ENCODE measurements around the gene CGNL1. TPM values are rescaled to one million over a fixed set of nuclear protein-coding genes. Genes with fewer than 3 reads are reported as not detected.

Gene CGNL1
- total and polyA plus RNA-seq, 2 experiments from 2014 or later, result 11.4 to 13.1 TPM

GRCh38 chr15:57352535-57353316, 23.6 kb upstream of the CGNL1 start:
- H3K4me1 ChIP-seq (ENCODE audit: insufficient read depth), result peaks cover 6% of the 10 kb centered on the region
- no peak overlapping the region for H3K4me3 ChIP-seq
- WGBS (ENCODE audit: low lambda C conversion rate, missing lambda C conversion rate), result 90% methylated on average over 17 of the region's 17 CpGs
- no peaks in the 10 kb centered on the region for H3K9me2 ChIP-seq (replicated peaks; ENCODE audit: insufficient read depth)
- DNase-seq (ENCODE audit: low spot score), result no peak
- H4K20me1 ChIP-seq (ENCODE audit: insufficient read depth, poor library complexity, severe bottlenecking), result no peaks in the 10 kb centered on the region
- no peak overlapping the region for H3K4me2 ChIP-seq
- H3K27ac ChIP-seq, result no peak overlapping the region
- TF ChIP-seq EZH2 (IDR thresholded peaks at IDR 0.05; ENCODE audit: borderline replicate concordance) (no peak), EZH2phosphoT487 (IDR thresholded peaks at IDR 0.05; ENCODE audit: low read depth, severe bottlenecking, unreplicated experiment) (no peak), CTCF (IDR thresholded peaks at IDR 0.05; ENCODE audit: poor library complexity) (no peak)
- no peaks in the 10 kb centered on the region for H3K79me2 ChIP-seq
- H2AFZ ChIP-seq, result no peak overlapping the region
- H3K9me3 ChIP-seq (ENCODE audit: low read depth), result no peaks in the 10 kb centered on the region
- H3K36me3 ChIP-seq (replicated peaks; ENCODE audit: insufficient read depth, low read depth), result no peaks in the 10 kb centered on the region
- no peaks in the 10 kb centered on the region for H3K27me3 ChIP-seq

- Histone ChIP-seq H3K36me3 (replicated peaks; ENCODE audit: insufficient read depth, low read depth) (no peaks in the 10 kb centered on the region), H3K27ac (no peak overlapping the region), H3K4me2 (no peak overlapping the region), H3K4me1 (ENCODE audit: insufficient read depth) (peaks cover 6% of the 10 kb centered on the region), H4K20me1 (ENCODE audit: insufficient read depth, poor library complexity, severe bottlenecking) (no peaks in the 10 kb centered on the region), H3K9me3 (ENCODE audit: low read depth) (no peaks in the 10 kb centered on the region), H2AFZ (no peak overlapping the region), H3K9me2 (replicated peaks; ENCODE audit: insufficient read depth) (no peaks in the 10 kb centered on the region), H3K27me3 (no peaks in the 10 kb centered on the region), H3K4me3 (no peak overlapping the region), H3K79me2 (no peaks in the 10 kb centered on the region)
- TF ChIP-seq EZH2phosphoT487 (IDR thresholded peaks at IDR 0.05; ENCODE audit: low read depth, severe bottlenecking, unreplicated experiment), result no peak
- TF ChIP-seq EZH2 (IDR thresholded peaks at IDR 0.05; ENCODE audit: borderline replicate concordance), result no peak
- no peak for TF ChIP-seq CTCF (IDR thresholded peaks at IDR 0.05; ENCODE audit: poor library complexity)
- no peak for DNase-seq (ENCODE audit: low spot score)
- 78% methylated on average over 10 of the region's 10 CpGs for WGBS (ENCODE audit: low lambda C conversion rate, missing lambda C conversion rate)
Measured at GRCh38 chr15:57353317-57353804, 22.9 kb upstream of the CGNL1 start.

GRCh38 chr15:57354436-57355123, 21.7 kb upstream of the CGNL1 start:
- no peak overlapping the region for H3K27ac ChIP-seq
- H3K4me3 ChIP-seq, result no peak overlapping the region
- no peak overlapping the region for H3K4me2 ChIP-seq
- 83% methylated on average over 7 of the region's 7 CpGs for WGBS (ENCODE audit: low lambda C conversion rate, missing lambda C conversion rate)
- no peak overlapping the region for H2AFZ ChIP-seq
- no peaks in the 10 kb centered on the region for H3K79me2 ChIP-seq
- no peaks in the 10 kb centered on the region for H3K9me3 ChIP-seq (ENCODE audit: low read depth)
- DNase-seq (ENCODE audit: low spot score), result no peak
- H3K9me2 ChIP-seq (replicated peaks; ENCODE audit: insufficient read depth), result no peaks in the 10 kb centered on the region
- H4K20me1 ChIP-seq (ENCODE audit: insufficient read depth, poor library complexity, severe bottlenecking), result no peaks in the 10 kb centered on the region
- TF ChIP-seq CTCF (IDR thresholded peaks at IDR 0.05; ENCODE audit: poor library complexity) (no peak), EZH2phosphoT487 (IDR thresholded peaks at IDR 0.05; ENCODE audit: low read depth, severe bottlenecking, unreplicated experiment) (no peak), EZH2 (IDR thresholded peaks at IDR 0.05; ENCODE audit: borderline replicate concordance) (no peak)
- H3K36me3 ChIP-seq (replicated peaks; ENCODE audit: insufficient read depth, low read depth), result no peaks in the 10 kb centered on the region
- peaks cover 6% of the 10 kb centered on the region for H3K4me1 ChIP-seq (ENCODE audit: insufficient read depth)
- H3K27me3 ChIP-seq, result no peaks in the 10 kb centered on the region

Data from hepatocyte (in vitro differentiated cells).